ENCODE results near the gene CD38.

- TF ChIP-seq SOX15 (CRISPR knock-in tag; IDR thresholded peaks at IDR 0.05) (no peak), CBFB (CRISPR knock-in tag; IDR thresholded peaks at IDR 0.05; ENCODE audit: low read depth) (no peak), CTCF (IDR thresholded peaks at IDR 0.05) (no peak), ZNF263 (CRISPR knock-in tag; IDR thresholded peaks at IDR 0.05; ENCODE audit: low read depth) (no peak), GRHL2 (CRISPR knock-in tag; IDR thresholded peaks at IDR 0.05; ENCODE audit: insufficient replicate concordance, severe bottlenecking) (no peak), MAX (CRISPR knock-in tag; IDR thresholded peaks at IDR 0.05) (no peak), NFYB (CRISPR knock-in tag; conservative IDR thresholded peaks at IDR 0.05; ENCODE audit: low read depth) (no peak), SP1 (CRISPR knock-in tag; conservative IDR thresholded peaks at IDR 0.05) (no peak)
- TF ChIP-seq, protein P1, sequence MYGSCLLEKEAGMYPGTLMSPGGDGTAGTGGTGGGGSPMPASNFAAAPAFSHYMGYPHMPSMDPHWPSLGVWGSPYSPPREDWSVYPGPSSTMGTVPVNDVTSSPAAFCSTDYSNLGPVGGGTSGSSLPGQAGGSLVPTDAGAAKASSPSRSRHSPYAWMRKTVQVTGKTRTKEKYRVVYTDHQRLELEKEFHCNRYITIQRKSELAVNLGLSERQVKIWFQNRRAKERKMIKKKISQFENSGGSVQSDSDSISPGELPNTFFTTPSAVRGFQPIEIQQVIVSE (CRISPR knock-in tag; IDR thresholded peaks at IDR 0.05; ENCODE audit: borderline replicate concordance): no peak
- TF ChIP-seq, protein P2, sequence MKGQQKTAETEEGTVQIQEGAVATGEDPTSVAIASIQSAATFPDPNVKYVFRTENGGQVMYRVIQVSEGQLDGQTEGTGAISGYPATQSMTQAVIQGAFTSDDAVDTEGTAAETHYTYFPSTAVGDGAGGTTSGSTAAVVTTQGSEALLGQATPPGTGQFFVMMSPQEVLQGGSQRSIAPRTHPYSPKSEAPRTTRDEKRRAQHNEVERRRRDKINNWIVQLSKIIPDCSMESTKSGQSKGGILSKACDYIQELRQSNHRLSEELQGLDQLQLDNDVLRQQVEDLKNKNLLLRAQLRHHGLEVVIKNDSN (CRISPR knock-in tag; IDR thresholded peaks at IDR 0.05): no peak
- TF ChIP-seq, protein P3, sequence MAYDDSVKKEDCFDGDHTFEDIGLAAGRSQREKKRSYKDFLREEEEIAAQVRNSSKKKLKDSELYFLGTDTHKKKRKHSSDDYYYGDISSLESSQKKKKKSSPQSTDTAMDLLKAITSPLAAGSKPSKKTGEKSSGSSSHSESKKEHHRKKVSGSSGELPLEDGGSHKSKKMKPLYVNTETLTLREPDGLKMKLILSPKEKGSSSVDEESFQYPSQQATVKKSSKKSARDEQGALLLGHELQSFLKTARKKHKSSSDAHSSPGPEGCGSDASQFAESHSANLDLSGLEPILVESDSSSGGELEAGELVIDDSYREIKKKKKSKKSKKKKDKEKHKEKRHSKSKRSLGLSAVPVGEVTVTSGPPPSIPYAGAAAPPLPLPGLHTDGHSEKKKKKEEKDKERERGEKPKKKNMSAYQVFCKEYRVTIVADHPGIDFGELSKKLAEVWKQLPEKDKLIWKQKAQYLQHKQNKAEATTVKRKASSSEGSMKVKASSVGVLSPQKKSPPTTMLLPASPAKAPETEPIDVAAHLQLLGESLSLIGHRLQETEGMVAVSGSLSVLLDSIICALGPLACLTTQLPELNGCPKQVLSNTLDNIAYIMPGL (CRISPR knock-in tag; IDR thresholded peaks at IDR 0.05): no peak
These were observed 32.0 kb upstream of the CD38 start for GRCh38 chr4:15746110-15746509.

All from WTC11 (cell line).